ENCODE results near the gene DENND6A.

DNA sequence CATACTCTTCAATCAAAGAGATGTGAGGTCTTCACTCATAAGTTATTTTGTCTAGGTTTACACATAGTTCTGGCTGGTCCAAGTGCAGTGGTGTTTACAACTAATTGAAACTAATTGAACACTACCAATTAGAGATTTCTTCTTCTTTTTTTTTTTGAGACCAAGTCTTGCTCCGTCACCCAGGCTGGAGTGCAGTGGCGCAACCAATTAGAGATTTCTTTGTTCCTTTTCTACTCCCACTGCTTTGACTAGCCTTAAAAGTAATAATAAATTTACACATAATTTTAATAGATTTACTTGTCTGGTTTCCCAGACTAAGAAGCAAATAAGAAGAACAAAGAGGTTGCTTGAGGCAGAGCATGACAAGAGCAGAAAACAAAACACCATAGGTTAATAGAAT lies 6.7 kb upstream of the DENND6A start:
- TF ChIP-seq, protein P1, sequence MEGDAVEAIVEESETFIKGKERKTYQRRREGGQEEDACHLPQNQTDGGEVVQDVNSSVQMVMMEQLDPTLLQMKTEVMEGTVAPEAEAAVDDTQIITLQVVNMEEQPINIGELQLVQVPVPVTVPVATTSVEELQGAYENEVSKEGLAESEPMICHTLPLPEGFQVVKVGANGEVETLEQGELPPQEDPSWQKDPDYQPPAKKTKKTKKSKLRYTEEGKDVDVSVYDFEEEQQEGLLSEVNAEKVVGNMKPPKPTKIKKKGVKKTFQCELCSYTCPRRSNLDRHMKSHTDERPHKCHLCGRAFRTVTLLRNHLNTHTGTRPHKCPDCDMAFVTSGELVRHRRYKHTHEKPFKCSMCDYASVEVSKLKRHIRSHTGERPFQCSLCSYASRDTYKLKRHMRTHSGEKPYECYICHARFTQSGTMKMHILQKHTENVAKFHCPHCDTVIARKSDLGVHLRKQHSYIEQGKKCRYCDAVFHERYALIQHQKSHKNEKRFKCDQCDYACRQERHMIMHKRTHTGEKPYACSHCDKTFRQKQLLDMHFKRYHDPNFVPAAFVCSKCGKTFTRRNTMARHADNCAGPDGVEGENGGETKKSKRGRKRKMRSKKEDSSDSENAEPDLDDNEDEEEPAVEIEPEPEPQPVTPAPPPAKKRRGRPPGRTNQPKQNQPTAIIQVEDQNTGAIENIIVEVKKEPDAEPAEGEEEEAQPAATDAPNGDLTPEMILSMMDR (IDR thresholded peaks at IDR 0.05), result no peak
- no peak for TF ChIP-seq POLR2A (IDR thresholded peaks at IDR 0.05)

All from adrenal gland (tissue), 5 donors.